Hepatocyte (in vitro differentiated cells): ENCODE measurements around the gene ADRB2. TPM values are rescaled to one million over a fixed set of nuclear protein-coding genes. Genes with fewer than 3 reads are reported as not detected.

Experiments used
- DNase-seq: peaks from one replicate; pipeline ENCODE4 v3.0.0-alpha.2; 2016; ENCODE audit warnings: low spot score
- H2AFZ ChIP-seq: fragments of 200-600 bp; sonication (generic); 2 replicates; pipeline ENCODE4 v1.6.0; 2016; ENCODE audit warnings: antibody characterized with exemption, mild to moderate bottlenecking
- H3K27ac ChIP-seq: fragments of 200-600 bp; sonication (generic); 2 replicates; pipeline ENCODE4 v1.5.1; 2016; ENCODE audit warnings: mild to moderate bottlenecking
- H3K27me3 ChIP-seq: fragments of 200-600 bp; sonication (generic); 2 replicates; pipeline ENCODE4 v1.6.1; 2016
- H3K36me3 ChIP-seq: fragments of 200-600 bp; sonication (generic); replicated peaks from 2 replicates; pipeline ENCODE4 v1.5.1; 2016; ENCODE audit warnings: low read depth; ENCODE audit not compliant: insufficient read depth
- H3K4me1 ChIP-seq: fragments of 200-600 bp; sonication (generic); 2 replicates; pipeline ENCODE4 v1.5.1; 2016; ENCODE audit warnings: mild to moderate bottlenecking, moderate library complexity; ENCODE audit not compliant: insufficient read depth
- H3K4me2 ChIP-seq: fragments of 200-600 bp; sonication (generic); 2 replicates; pipeline ENCODE4 v1.6.0; 2016
- H3K4me3 ChIP-seq: fragments of 200-600 bp; sonication (generic); 2 replicates; pipeline ENCODE4 v1.5.1; 2016; ENCODE audit warnings: mild to moderate bottlenecking
- H3K79me2 ChIP-seq: fragments of 200-600 bp; sonication (generic); 2 replicates; pipeline ENCODE4 v1.6.0; 2017; ENCODE audit warnings: mild to moderate bottlenecking
- H3K9me2 ChIP-seq: fragments of 200-600 bp; sonication (generic); replicated peaks from 2 replicates; pipeline ENCODE4 v1.6.0; 2017; ENCODE audit warnings: mild to moderate bottlenecking; ENCODE audit not compliant: insufficient read depth
- H3K9me3 ChIP-seq: fragments of 200-600 bp; sonication (generic); 2 replicates; pipeline ENCODE4 v1.5.1; 2016; ENCODE audit warnings: low read depth, mild to moderate bottlenecking
- H4K20me1 ChIP-seq: fragments of 200-600 bp; sonication (generic); 2 replicates; pipeline ENCODE4 v1.6.0; 2016; ENCODE audit warnings: mild to moderate bottlenecking; ENCODE audit not compliant: insufficient read depth, poor library complexity, severe bottlenecking
- CTCF ChIP-seq: fragments of 200-600 bp; sonication (generic); IDR thresholded peaks from 2 replicates; pipeline ENCODE4 v1.5.1; 2016; ENCODE audit warnings: antibody characterized with exemption, mild to moderate bottlenecking; ENCODE audit not compliant: poor library complexity
- EZH2 ChIP-seq: fragments of 200-600 bp; sonication (generic); IDR thresholded peaks from 2 replicates; pipeline ENCODE4 v1.6.1; 2016; ENCODE audit warnings: antibody characterized with exemption, mild to moderate bottlenecking, borderline replicate concordance
- EZH2phosphoT487 ChIP-seq: fragments of 200-600 bp; sonication (generic); IDR thresholded peaks from one replicate; pipeline ENCODE4 v1.6.1; 2018; ENCODE audit warnings: antibody characterized with exemption, mild to moderate bottlenecking, low read depth, moderate library complexity; ENCODE audit not compliant: unreplicated experiment, severe bottlenecking
- WGBS: methylation state at CpG from one replicate; pipeline ENCODE4 v1.1.6; 2016; ENCODE audit warnings: low lambda C conversion rate; ENCODE audit errors: missing lambda C conversion rate; 5-methylcytosine and 5-hydroxymethylcytosine counted together
- polyA plus RNA-seq: library from polyadenylated mRNA; unstranded; fragments of >200 nt; fragmentation: Nextera tagmentation; extraction: Ambion mirVana; gene quantifications from 2 replicates; pipeline ENCODE4 v1.2.1, GENCODE V29; 2016
- total RNA-seq: library from RNA; depleted of rRNA; stranded (reverse); fragments of >200 nt; gene quantifications from 2 replicates; pipeline ENCODE4 v1.2.3, GENCODE V29; 2014

Gene ADRB2
- total and polyA plus RNA-seq, 2 experiments from 2014 or later: 0.63 to 1.1 TPM

- Histone ChIP-seq H4K20me1 (no peaks in the 10 kb centered on the region), H3K27me3 (no peaks in the 10 kb centered on the region), H3K9me2 (no peaks in the 10 kb centered on the region), H3K36me3 (no peaks in the 10 kb centered on the region), H2AFZ (no peak overlapping the region), H3K79me2 (no peaks in the 10 kb centered on the region), H3K27ac (no peak overlapping the region), H3K4me2 (no peak overlapping the region), H3K4me1 (no peaks in the 10 kb centered on the region), H3K4me3 (no peak overlapping the region), H3K9me3 (no peaks in the 10 kb centered on the region)
- TF ChIP-seq CTCF: no peak
- TF ChIP-seq EZH2: no peak
- TF ChIP-seq EZH2phosphoT487: no peak
- no peak for DNase-seq
These were observed 40.0 kb upstream of the ADRB2 start for GRCh38 chr5:148786456-148786855.

- no peaks in the 10 kb centered on the region for H3K9me3 ChIP-seq
- H3K4me3 ChIP-seq: no peak overlapping the region
- WGBS: 89% methylated on average over 6 of the region's 6 CpGs
- H3K27me3 ChIP-seq: no peaks in the 10 kb centered on the region
- no peak overlapping the region for H3K4me2 ChIP-seq
- H3K36me3 ChIP-seq: no peaks in the 10 kb centered on the region
- DNase-seq: no peak
- no peaks in the 10 kb centered on the region for H4K20me1 ChIP-seq
- H3K27ac ChIP-seq: no peak overlapping the region
- H2AFZ ChIP-seq: no peak overlapping the region
- H3K9me2 ChIP-seq: no peaks in the 10 kb centered on the region
- H3K4me1 ChIP-seq: no peaks in the 10 kb centered on the region
- no peak for TF ChIP-seq CTCF
- TF ChIP-seq EZH2phosphoT487: no peak
- no peak for TF ChIP-seq EZH2
- no peaks in the 10 kb centered on the region for H3K79me2 ChIP-seq
These were observed 37.8 kb upstream of the ADRB2 start for GRCh38 chr5:148788636-148789035.

GRCh38 chr5:148790545-148791333, 35.7 kb upstream of the ADRB2 start:
- H2AFZ ChIP-seq: no peak overlapping the region
- no peak overlapping the region for H3K27ac ChIP-seq
- H3K9me2 ChIP-seq: no peaks in the 10 kb centered on the region
- no peaks in the 10 kb centered on the region for H3K27me3 ChIP-seq
- H3K9me3 ChIP-seq: no peaks in the 10 kb centered on the region
- DNase-seq: no peak
- H3K79me2 ChIP-seq: no peaks in the 10 kb centered on the region
- no peak overlapping the region for H3K4me3 ChIP-seq
- no peaks in the 10 kb centered on the region for H3K36me3 ChIP-seq
- H3K4me1 ChIP-seq: no peaks in the 10 kb centered on the region
- H4K20me1 ChIP-seq: no peaks in the 10 kb centered on the region
- TF ChIP-seq EZH2phosphoT487: no peak
- TF ChIP-seq EZH2: no peak
- TF ChIP-seq CTCF: no peak
- WGBS: 85% methylated on average over 8 of the region's 8 CpGs
- H3K4me2 ChIP-seq: no peak overlapping the region

- TF ChIP-seq EZH2phosphoT487 (no peak), EZH2 (no peak), CTCF (no peak)
- H3K79me2 ChIP-seq: no peaks in the 10 kb centered on the region
- H2AFZ ChIP-seq: no peak overlapping the region
- H3K27me3 ChIP-seq: no peaks in the 10 kb centered on the region
- no peak for DNase-seq
- H4K20me1 ChIP-seq: no peaks in the 10 kb centered on the region
- H3K27ac ChIP-seq: no peak overlapping the region
- H3K36me3 ChIP-seq: no peaks in the 10 kb centered on the region
- no peaks in the 10 kb centered on the region for H3K9me3 ChIP-seq
- H3K4me2 ChIP-seq: no peak overlapping the region
- no peak overlapping the region for H3K4me3 ChIP-seq
- no peaks in the 10 kb centered on the region for H3K4me1 ChIP-seq
- H3K9me2 ChIP-seq: no peaks in the 10 kb centered on the region
These were observed 35.1 kb upstream of the ADRB2 start for GRCh38 chr5:148791334-148791667.
